HL-60 (cell line): ENCODE results near the gene NUDCD3.

Experiments
- DNase-seq, 2 experiments: peaks; one replicate each; pipeline ENCODE4 v3.0.0-alpha.2; 2010 to 2020; ENCODE audit warnings: low read depth in 1 of 2, low spot score in 1 of 2
- H3K27ac ChIP-seq: fragments of 250-450 bp; sonication (Bioruptor Pico); replicated peaks from 2 replicates; pipeline ENCODE4 v1.5.1; 2020; ENCODE audit warnings: mild to moderate bottlenecking, moderate library complexity
- H3K27me3 ChIP-seq: fragments of 250-450 bp; sonication (Bioruptor Pico); 2 replicates; pipeline ENCODE4 v1.5.1; 2021; ENCODE audit warnings: mild to moderate bottlenecking, moderate library complexity; ENCODE audit not compliant: insufficient read depth, poor library complexity, severe bottlenecking
- H3K4me3 ChIP-seq: replicated peaks from 2 replicates; pipeline ENCODE4 v1.5.1; 2011; ENCODE audit warnings: mild to moderate bottlenecking, control low read depth, low read length; ENCODE audit not compliant: insufficient read depth
- GABPA ChIP-seq: IDR thresholded peaks from 2 replicates; pipeline ENCODE4 v1.6.1; 2012; ENCODE audit warnings: low read depth
- POLR2AphosphoS5 ChIP-seq: IDR thresholded peaks from 2 replicates; pipeline ENCODE4 v1.6.1; 2012; ENCODE audit warnings: low read depth
- SPI1 ChIP-seq: IDR thresholded peaks from 2 replicates; pipeline ENCODE4 v1.6.1; 2012; ENCODE audit warnings: low read depth, mild to moderate bottlenecking, borderline replicate concordance
- TF ChIP-seq, protein P1 (sequence below): IDR thresholded peaks from one replicate; pipeline ENCODE4 v1.5.1; 2011; ENCODE audit warnings: low read length, control low read depth, inconsistent platforms; ENCODE audit not compliant: insufficient read depth
- TF ChIP-seq, protein P2 (sequence below): IDR thresholded peaks from 2 replicates; pipeline ENCODE4 v1.6.1; 2012; ENCODE audit warnings: low read depth; ENCODE audit not compliant: insufficient replicate concordance

NUDCD3 gene

DNA sequence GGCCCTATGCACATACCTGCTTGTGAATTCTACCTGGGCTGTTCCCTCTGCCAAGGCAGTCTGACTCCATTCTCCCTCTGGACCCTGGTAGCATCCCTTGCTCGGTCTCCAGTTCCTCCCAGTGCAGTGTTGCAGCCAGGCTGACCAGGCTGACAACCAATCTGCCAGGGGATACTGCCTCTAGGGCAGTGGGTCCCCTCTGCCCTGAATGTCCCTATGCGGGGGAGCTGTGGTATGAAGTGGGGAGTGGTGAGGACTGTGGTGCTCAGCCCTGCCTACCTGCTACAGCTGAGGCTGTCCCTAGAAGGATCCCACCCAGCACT is 117.1 kb downstream of the NUDCD3 start:
- no peak for DNase-seq
- TF ChIP-seq, protein P1, sequence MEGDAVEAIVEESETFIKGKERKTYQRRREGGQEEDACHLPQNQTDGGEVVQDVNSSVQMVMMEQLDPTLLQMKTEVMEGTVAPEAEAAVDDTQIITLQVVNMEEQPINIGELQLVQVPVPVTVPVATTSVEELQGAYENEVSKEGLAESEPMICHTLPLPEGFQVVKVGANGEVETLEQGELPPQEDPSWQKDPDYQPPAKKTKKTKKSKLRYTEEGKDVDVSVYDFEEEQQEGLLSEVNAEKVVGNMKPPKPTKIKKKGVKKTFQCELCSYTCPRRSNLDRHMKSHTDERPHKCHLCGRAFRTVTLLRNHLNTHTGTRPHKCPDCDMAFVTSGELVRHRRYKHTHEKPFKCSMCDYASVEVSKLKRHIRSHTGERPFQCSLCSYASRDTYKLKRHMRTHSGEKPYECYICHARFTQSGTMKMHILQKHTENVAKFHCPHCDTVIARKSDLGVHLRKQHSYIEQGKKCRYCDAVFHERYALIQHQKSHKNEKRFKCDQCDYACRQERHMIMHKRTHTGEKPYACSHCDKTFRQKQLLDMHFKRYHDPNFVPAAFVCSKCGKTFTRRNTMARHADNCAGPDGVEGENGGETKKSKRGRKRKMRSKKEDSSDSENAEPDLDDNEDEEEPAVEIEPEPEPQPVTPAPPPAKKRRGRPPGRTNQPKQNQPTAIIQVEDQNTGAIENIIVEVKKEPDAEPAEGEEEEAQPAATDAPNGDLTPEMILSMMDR, result no peak
- no peak for TF ChIP-seq SPI1
- no peak for TF ChIP-seq GABPA
- no peak for TF ChIP-seq POLR2AphosphoS5
- TF ChIP-seq, protein P2, sequence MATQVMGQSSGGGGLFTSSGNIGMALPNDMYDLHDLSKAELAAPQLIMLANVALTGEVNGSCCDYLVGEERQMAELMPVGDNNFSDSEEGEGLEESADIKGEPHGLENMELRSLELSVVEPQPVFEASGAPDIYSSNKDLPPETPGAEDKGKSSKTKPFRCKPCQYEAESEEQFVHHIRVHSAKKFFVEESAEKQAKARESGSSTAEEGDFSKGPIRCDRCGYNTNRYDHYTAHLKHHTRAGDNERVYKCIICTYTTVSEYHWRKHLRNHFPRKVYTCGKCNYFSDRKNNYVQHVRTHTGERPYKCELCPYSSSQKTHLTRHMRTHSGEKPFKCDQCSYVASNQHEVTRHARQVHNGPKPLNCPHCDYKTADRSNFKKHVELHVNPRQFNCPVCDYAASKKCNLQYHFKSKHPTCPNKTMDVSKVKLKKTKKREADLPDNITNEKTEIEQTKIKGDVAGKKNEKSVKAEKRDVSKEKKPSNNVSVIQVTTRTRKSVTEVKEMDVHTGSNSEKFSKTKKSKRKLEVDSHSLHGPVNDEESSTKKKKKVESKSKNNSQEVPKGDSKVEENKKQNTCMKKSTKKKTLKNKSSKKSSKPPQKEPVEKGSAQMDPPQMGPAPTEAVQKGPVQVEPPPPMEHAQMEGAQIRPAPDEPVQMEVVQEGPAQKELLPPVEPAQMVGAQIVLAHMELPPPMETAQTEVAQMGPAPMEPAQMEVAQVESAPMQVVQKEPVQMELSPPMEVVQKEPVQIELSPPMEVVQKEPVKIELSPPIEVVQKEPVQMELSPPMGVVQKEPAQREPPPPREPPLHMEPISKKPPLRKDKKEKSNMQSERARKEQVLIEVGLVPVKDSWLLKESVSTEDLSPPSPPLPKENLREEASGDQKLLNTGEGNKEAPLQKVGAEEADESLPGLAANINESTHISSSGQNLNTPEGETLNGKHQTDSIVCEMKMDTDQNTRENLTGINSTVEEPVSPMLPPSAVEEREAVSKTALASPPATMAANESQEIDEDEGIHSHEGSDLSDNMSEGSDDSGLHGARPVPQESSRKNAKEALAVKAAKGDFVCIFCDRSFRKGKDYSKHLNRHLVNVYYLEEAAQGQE, result no peak
- Histone ChIP-seq H3K4me3 (no peak overlapping the region), H3K27ac (no peak overlapping the region), H3K27me3 (peaks cover 2% of the 10 kb centered on the region)

DNA sequence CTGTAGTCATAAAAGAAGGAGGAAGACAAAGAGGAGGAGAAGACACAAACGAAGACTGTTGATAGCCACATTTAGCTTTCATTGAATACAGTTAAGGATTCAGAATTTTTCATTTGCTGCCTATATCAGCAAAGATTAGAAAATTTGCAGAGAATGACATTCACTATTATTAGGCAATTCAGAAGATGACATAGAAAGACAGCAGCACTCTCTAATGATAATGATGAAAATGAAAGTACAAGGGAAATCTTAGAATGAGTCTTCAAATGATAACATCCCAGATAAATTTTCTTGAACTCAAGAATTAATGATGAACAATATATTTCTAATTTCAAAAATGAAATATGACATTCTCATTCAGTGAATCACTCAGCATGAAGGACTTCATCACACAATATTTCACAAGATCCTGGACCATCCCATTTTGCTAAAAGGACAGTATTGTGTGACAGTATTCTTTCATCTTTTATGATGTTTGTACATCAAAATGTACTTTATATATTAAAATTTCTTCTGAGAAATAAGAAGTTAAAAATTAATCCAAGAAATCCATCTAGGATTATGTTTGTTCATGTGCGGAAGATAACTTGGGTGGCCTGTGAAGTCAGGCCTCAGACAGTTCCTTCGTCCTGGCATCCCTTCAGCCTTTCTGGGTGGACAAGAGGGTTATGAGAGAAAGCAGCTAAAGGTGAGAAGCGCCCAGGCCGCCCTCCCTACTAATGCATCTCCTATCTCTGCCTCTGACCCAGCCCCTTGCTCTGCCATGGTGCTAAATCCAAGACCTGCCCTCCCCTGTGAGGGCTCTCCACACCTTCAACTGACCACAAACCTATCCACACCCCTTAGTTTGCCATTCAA is 117.7 kb downstream of the NUDCD3 start:
- H3K27ac ChIP-seq, result no peak overlapping the region
- H3K4me3 ChIP-seq, result no peak overlapping the region
- peaks cover 2% of the 10 kb centered on the region for H3K27me3 ChIP-seq
- TF ChIP-seq SPI1, result no peak
- TF ChIP-seq, protein P2, result no peak
- DNase-seq, result no peak

DNA sequence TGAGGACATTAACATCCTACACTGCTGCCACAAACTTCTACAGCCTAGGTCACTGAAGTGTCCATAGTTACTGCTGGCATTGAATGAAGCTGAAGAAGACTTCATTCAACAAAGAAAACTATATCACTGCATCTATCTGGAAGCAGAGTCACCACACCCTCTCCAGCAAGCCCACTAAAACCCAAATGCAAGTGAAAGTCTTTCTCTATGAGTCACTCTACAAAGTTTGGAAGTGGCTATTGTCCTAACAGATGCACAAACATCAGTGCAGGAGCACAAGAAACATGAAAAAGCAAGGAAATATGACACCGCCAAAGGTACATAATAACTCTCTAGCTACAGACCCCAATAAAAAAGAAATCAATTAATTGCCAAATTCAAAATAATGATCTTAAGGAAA is 121.6 kb downstream of the NUDCD3 start:
- TF ChIP-seq, protein P1, result no peak
- no peak for TF ChIP-seq GABPA
- TF ChIP-seq, protein P2, result no peak
- DNase-seq, result no peak
- Histone ChIP-seq H3K27ac (no peak overlapping the region), H3K4me3 (no peak overlapping the region), H3K27me3 (peaks cover 2% of the 10 kb centered on the region)
